CD4-positive, alpha-beta T cell treated with Interleukin-6 at 100 ng/mL for 8 hours (primary cell): ENCODE data around the gene IGFBP2.

Experiments
- DNase-seq: peaks from one replicate; pipeline ENCODE4 v3.0.0-alpha.2; 2020; ENCODE audit warnings: mixed read lengths, low spot score

IGFBP2 gene

DNA sequence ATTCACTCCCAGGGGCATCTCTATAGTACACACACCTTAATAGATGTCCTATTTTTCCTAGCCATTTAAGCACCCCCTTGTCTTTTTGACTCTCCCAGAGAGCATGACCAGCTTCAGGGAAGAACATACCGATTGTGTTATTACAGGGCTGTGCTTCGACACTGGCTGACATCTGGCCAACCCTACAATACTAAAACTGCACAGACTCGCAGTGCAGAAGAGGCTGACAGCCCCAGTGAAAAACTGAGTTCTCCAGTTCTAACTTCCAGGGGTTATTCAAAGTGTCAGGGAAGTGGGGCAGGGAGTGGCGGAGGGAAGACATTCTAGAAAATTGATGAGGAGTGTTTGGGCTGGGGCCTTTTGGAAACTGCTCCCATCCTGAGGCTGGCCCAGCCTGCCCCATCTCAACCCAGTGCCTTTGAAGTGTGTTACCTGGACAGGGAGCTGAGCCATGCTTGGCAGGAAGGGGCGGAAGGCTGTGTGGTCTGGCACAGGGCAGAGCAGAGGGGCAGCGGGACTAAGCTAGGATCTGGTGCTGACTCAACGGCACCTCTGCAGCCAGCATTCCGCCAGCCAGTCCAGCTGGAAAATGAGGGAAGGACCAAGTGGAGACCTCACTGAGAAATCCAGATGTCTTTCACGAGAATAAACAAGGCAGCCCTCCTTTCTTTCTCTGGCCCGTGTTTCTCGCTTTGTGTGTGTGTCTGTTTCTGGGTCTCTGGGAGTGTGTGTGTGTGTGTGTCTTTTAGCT lies 77.5 kb downstream of the IGFBP2 start:
- DNase-seq: no peak

DNA sequence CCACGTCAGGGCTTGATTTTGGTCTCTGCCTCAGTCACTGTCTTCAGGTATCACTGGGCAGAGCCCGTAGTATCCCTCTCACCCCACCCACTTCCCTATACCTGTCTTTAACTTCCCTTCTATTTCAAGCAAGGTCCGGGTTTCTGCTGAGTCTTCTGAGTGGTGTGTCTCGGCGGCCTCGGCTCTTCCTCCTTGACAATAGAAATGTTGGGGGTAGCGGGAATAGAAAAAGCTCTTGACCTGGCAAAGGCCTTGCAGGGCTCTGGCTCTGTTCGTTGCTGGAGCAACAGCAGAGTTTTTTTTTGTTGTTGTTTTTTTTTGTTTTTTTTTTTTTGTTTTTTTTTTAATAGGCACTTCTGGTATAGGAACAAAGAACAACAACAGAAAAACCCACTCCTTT lies 78.1 kb downstream of the IGFBP2 start:
- no peak for DNase-seq

DNA sequence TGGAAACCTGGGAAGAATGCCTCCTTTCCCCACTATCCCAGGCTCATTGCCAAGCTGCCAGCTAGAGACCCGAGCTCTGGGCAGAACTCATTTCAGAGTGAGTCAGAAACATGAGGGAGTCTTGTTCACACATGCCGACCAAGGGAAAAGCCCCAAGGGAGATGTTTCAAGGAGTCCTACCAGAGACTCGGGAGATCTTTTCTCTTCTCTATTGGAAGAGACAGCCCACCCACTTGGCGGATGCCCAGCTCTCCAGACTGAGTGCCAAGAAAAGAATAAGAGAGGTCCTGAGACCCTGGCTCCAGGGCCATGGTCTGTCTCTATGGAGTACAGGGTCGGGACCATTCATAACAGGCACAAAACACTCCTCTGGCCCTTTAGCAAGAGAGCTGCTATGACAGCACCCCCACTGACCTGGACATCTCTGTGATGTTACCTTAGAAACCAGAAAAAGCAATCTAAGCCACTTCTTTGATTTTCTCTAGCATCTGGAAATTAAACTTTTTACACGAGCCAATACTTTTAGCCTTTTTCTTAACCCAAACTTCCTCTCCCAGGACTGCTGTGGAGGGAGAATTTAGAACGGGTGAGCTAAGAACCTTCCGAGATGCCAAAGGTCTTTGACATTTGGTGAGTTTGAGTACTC lies 80.6 kb downstream of the IGFBP2 start:
- DNase-seq: no peak
